K562 (cell line): ENCODE measurements around the gene MTSS2. TPM values are rescaled to one million over a fixed set of nuclear protein-coding genes. Genes with fewer than 3 reads are reported as not detected.

Experiments
- SP1 ChIP-seq: sonication (generic); formaldehyde crosslinking; IDR thresholded peaks from 2 replicates; pipeline ENCODE4 v1.8.1; 2022; ENCODE audit warnings: mild to moderate bottlenecking, missing genetic modification reagents
- ZNF282 ChIP-seq: sonication (generic); formaldehyde crosslinking; IDR thresholded peaks from 2 replicates; pipeline ENCODE4 v1.8.1; 2023; ENCODE audit warnings: missing genetic modification reagents
- polyA plus RNA-seq, 8 experiments: library from polyadenylated mRNA; depleted of rRNA in 4 of 8; stranded (reverse) in 5 of 8; unstranded in 3 of 8; fragments of >200 nt; fragmentation: Nextera tagmentation in 2 of 8; fragmentation: Illumina TruSeq in 1 of 8; extraction: Ambion mirVana in 2 of 8; extraction: Trizol in 1 of 8; gene quantifications; 2 replicates each; pipeline versions ENCODE4 v1.2.1 to v1.2.3, GENCODE V29; 2011 to 2014; ENCODE audit warnings: inconsistent platforms in 1 of 8, missing spikeins in 1 of 8
- total RNA-seq, 7 experiments: library from RNA; depleted of rRNA in 6 of 7; stranded (reverse); fragments of >200 nt in 6 of 7; fragmentation: Illumina TruSeq in 2 of 7; extraction: Trizol in 2 of 7; gene quantifications; 2 replicates each; pipeline versions ENCODE4 v1.2.1 to v1.2.3, GENCODE V29; 2011 to 2021; ENCODE audit warnings: low replicate concordance in 1 of 7
- TF ChIP-seq, protein P1 (sequence below), 2 experiments: fragments of 450-650 bp in 1 of 2; sonication (generic) in 1 of 2; formaldehyde crosslinking in 1 of 2; IDR thresholded peaks; 2 replicates each; pipeline versions ENCODE4 v1.7.1 to v1.9.0; 2016 to 2022; ENCODE audit warnings: inconsistent platforms in 1 of 2, mild to moderate bottlenecking in 1 of 2, missing genetic modification reagents in 1 of 2
- TF ChIP-seq, protein P2 (sequence below): sonication (generic); formaldehyde crosslinking; IDR thresholded peaks from 2 replicates; pipeline ENCODE4 v1.8.0; 2022; ENCODE audit warnings: mild to moderate bottlenecking, missing genetic modification reagents

Gene MTSS2
- total and polyA plus RNA-seq, 9 of the 15 experiments (the other 6 are each of a cell fraction or from before 2014, with no cell fraction given), result 0.11 to 60.3 (median 16.9) TPM

DNA sequence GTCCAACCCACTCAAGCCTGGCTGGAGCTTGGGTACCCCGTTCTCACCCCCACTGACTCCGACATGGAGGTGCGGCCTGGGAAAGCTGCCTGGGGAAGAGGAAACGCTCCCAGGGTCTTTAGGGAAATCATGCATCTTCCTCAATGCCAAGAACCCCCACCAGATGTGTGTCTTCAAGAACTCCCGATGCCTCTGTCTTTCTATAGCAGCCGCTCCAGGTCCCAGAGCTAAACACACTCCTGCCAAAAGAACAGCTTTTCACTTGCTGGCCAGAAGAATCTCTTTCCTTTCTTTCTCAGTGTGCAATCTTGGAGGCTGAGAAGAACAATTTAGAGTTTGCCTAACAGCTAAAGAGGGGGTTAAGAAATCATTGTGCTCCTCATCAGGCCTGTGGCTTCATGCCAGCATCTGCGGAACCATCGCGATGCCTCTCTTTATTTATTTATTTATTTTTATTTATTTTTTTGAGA, 41.1 kb upstream of the MTSS2 start (continued):
- TF ChIP-seq, protein P1, sequence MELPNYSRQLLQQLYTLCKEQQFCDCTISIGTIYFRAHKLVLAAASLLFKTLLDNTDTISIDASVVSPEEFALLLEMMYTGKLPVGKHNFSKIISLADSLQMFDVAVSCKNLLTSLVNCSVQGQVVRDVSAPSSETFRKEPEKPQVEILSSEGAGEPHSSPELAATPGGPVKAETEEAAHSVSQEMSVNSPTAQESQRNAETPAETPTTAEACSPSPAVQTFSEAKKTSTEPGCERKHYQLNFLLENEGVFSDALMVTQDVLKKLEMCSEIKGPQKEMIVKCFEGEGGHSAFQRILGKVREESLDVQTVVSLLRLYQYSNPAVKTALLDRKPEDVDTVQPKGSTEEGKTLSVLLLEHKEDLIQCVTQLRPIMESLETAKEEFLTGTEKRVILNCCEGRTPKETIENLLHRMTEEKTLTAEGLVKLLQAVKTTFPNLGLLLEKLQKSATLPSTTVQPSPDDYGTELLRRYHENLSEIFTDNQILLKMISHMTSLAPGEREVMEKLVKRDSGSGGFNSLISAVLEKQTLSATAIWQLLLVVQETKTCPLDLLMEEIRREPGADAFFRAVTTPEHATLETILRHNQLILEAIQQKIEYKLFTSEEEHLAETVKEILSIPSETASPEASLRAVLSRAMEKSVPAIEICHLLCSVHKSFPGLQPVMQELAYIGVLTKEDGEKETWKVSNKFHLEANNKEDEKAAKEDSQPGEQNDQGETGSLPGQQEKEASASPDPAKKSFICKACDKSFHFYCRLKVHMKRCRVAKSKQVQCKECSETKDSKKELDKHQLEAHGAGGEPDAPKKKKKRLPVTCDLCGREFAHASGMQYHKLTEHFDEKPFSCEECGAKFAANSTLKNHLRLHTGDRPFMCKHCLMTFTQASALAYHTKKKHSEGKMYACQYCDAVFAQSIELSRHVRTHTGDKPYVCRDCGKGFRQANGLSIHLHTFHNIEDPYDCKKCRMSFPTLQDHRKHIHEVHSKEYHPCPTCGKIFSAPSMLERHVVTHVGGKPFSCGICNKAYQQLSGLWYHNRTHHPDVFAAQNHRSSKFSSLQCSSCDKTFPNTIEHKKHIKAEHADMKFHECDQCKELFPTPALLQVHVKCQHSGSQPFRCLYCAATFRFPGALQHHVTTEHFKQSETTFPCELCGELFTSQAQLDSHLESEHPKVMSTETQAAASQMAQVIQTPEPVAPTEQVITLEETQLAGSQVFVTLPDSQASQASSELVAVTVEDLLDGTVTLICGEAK (IDR thresholded peaks at IDR 0.05), result no peak
- TF ChIP-seq, protein P1 (CRISPR knock-in tag; IDR thresholded peaks at IDR 0.05), result no peak
- TF ChIP-seq SP1 (CRISPR knock-in tag) (no peak), ZNF282 (CRISPR knock-in tag) (no peak)
- TF ChIP-seq, protein P2, sequence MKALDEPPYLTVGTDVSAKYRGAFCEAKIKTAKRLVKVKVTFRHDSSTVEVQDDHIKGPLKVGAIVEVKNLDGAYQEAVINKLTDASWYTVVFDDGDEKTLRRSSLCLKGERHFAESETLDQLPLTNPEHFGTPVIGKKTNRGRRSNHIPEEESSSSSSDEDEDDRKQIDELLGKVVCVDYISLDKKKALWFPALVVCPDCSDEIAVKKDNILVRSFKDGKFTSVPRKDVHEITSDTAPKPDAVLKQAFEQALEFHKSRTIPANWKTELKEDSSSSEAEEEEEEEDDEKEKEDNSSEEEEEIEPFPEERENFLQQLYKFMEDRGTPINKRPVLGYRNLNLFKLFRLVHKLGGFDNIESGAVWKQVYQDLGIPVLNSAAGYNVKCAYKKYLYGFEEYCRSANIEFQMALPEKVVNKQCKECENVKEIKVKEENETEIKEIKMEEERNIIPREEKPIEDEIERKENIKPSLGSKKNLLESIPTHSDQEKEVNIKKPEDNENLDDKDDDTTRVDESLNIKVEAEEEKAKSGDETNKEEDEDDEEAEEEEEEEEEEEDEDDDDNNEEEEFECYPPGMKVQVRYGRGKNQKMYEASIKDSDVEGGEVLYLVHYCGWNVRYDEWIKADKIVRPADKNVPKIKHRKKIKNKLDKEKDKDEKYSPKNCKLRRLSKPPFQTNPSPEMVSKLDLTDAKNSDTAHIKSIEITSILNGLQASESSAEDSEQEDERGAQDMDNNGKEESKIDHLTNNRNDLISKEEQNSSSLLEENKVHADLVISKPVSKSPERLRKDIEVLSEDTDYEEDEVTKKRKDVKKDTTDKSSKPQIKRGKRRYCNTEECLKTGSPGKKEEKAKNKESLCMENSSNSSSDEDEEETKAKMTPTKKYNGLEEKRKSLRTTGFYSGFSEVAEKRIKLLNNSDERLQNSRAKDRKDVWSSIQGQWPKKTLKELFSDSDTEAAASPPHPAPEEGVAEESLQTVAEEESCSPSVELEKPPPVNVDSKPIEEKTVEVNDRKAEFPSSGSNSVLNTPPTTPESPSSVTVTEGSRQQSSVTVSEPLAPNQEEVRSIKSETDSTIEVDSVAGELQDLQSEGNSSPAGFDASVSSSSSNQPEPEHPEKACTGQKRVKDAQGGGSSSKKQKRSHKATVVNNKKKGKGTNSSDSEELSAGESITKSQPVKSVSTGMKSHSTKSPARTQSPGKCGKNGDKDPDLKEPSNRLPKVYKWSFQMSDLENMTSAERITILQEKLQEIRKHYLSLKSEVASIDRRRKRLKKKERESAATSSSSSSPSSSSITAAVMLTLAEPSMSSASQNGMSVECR (CRISPR knock-in tag), result no peak
